HEK293T (cell line): ENCODE results near the gene PAFAH1B1.
"Not testable (repeated sequence)": the region's sequence is repeated elsewhere in the genome, so short reads cannot be mapped to it uniquely, and the experiment has no call there.

Experiments used
- CTCF ChIA-PET: fragments of 350-600 bp; formaldehyde crosslinking; extraction: SDS; loops from one replicate; lab custom pipeline; 2021; ENCODE audit warnings: antibody characterized with exemption, inconsistent platforms; lab: Yijun Ruan, JAX
- POLR2A ChIA-PET: fragments of 350-600 bp; formaldehyde crosslinking; extraction: SDS; loops from one replicate; lab custom pipeline; 2020; ENCODE audit warnings: antibody characterized with exemption, inconsistent platforms; lab: Yijun Ruan, JAX
- DNase-seq: peaks from one replicate; pipeline ENCODE4 v3.0.0; 2012; ENCODE audit warnings: mixed read lengths; ENCODE audit errors: extremely low spot score
- ARNT ChIP-seq: fragments of 450-650 bp; IDR thresholded peaks from 2 replicates; pipeline ENCODE4 v1.6.1; 2017; ENCODE audit warnings: mild to moderate bottlenecking
- BHLHE40 ChIP-seq: fragments of 450-650 bp; IDR thresholded peaks from 2 replicates; pipeline ENCODE4 v1.6.1; 2016; ENCODE audit warnings: mild to moderate bottlenecking, moderate library complexity, borderline replicate concordance
- CTBP1 ChIP-seq: fragments of 450-650 bp; IDR thresholded peaks from 2 replicates; pipeline ENCODE4 v1.6.1; 2016; ENCODE audit warnings: borderline replicate concordance
- ELF4 ChIP-seq: fragments of 450-650 bp; IDR thresholded peaks from 2 replicates; pipeline ENCODE4 v1.6.1; 2017; ENCODE audit warnings: antibody characterized with exemption
- FOXA1 ChIP-seq: fragments of 450-650 bp; IDR thresholded peaks from 2 replicates; pipeline ENCODE4 v1.6.1; 2016; ENCODE audit warnings: mild to moderate bottlenecking
- FOXK2 ChIP-seq: fragments of 450-650 bp; IDR thresholded peaks from 2 replicates; pipeline ENCODE4 v1.6.1; 2016; ENCODE audit warnings: mild to moderate bottlenecking
- FOXM1 ChIP-seq: fragments of 450-650 bp; IDR thresholded peaks from 2 replicates; pipeline ENCODE4 v1.6.1; 2017; ENCODE audit warnings: mild to moderate bottlenecking, borderline replicate concordance
- HDGF ChIP-seq: fragments of 450-650 bp; IDR thresholded peaks from 2 replicates; pipeline ENCODE4 v1.6.1; 2017; ENCODE audit warnings: antibody characterized with exemption, borderline replicate concordance
- L3MBTL2 ChIP-seq: fragments of 450-650 bp; conservative IDR thresholded peaks from 2 replicates; pipeline ENCODE4 v1.6.1; 2016; ENCODE audit warnings: mild to moderate bottlenecking
- LEF1 ChIP-seq: fragments of 450-650 bp; IDR thresholded peaks from 2 replicates; pipeline ENCODE4 v1.6.1; 2017; ENCODE audit warnings: mild to moderate bottlenecking, borderline replicate concordance
- NFRKB ChIP-seq: fragments of 450-650 bp; IDR thresholded peaks from 2 replicates; pipeline ENCODE4 v1.6.1; 2016; ENCODE audit warnings: mild to moderate bottlenecking, moderate library complexity
- SP1 ChIP-seq: fragments of 450-650 bp; IDR thresholded peaks from 2 replicates; pipeline ENCODE4 v1.6.1; 2017
- SUZ12 ChIP-seq: fragments of 450-650 bp; IDR thresholded peaks from 2 replicates; pipeline ENCODE4 v1.6.1; 2016; ENCODE audit warnings: mild to moderate bottlenecking
- TARDBP ChIP-seq: fragments of 450-650 bp; IDR thresholded peaks from 2 replicates; pipeline ENCODE4 v1.6.1; 2016
- ZNF384 ChIP-seq: fragments of 450-650 bp; IDR thresholded peaks from 2 replicates; pipeline ENCODE4 v1.6.1; 2016
- TF ChIP-seq, protein P1 (sequence below): fragments of 450-650 bp; IDR thresholded peaks from 2 replicates; pipeline ENCODE4 v1.6.1; 2016

Gene PAFAH1B1

DNA sequence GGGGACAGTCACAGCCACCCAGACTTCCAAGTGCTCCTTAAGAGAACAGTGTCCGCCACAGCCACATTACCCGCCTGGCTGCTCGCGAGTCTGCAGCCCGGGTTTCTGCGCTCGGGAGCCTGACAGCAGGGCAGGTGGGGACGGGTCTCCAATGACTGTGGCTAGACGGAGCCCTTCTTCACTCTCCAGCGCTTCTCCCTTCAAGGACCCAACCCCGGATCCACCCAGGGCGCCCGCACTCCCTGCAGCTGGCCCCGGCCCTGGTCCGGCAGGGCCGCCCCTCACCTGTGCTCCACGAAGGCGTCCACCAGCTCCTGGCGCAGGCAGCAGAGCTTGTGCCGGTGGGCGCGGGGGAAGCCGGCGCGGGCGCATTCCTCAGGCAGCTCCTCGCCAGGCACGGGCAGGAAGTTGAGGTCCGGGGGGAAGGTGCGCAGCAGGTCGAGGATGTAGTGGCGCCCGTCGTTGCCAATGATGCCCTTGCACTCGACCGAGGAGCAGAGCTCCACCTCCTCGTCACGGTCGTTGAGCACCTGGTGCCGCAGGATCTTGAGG is 104.2 kb downstream of the PAFAH1B1 start:
- CTCF ChIA-PET = no interaction called here
- no peak for DNase-seq
- POLR2A ChIA-PET = no interaction called here
- TF ChIP-seq BHLHE40 = no peak
- TF ChIP-seq FOXM1 = no peak
- TF ChIP-seq CTBP1 = no peak
- TF ChIP-seq NFRKB = no peak
- TF ChIP-seq ELF4 = no peak
- no peak for TF ChIP-seq LEF1
- no peak for TF ChIP-seq TARDBP
- TF ChIP-seq ZNF384 = no peak
- no peak for TF ChIP-seq SUZ12
- no peak for TF ChIP-seq L3MBTL2
- TF ChIP-seq, protein P1, sequence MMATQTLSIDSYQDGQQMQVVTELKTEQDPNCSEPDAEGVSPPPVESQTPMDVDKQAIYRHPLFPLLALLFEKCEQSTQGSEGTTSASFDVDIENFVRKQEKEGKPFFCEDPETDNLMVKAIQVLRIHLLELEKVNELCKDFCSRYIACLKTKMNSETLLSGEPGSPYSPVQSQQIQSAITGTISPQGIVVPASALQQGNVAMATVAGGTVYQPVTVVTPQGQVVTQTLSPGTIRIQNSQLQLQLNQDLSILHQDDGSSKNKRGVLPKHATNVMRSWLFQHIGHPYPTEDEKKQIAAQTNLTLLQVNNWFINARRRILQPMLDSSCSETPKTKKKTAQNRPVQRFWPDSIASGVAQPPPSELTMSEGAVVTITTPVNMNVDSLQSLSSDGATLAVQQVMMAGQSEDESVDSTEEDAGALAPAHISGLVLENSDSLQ = no peak

DNA sequence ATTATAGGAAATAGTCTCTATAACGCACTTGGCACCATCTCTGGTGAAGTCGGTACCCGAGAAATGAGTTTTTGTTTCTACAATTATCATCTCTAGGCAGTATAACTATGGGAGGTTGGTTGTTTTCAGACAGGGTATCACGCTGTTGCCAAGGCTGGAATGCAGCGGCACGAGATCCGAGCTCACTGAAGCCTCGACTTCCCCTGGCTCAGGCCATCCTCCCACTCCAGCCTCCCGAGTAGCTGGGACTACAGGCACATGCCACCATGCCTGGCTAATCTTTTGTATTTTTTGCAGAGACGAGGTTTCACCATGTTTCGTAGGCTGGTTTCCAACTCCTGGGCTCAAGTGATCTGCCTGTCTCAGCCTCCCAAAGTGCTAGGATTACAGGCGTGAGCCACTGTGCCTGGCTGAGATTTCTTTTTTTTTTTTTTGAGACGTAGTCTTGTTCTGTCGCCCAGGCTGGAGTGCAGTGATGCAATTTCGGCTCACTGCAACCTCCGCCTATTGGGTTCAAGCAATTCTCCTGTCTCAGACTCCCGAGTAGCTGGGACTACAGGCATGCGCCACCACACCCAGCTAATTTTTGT is 105.9 kb downstream of the PAFAH1B1 start:
- POLR2A ChIA-PET, DNase-seq, CTCF ChIA-PET: not testable (repeated sequence)

DNA sequence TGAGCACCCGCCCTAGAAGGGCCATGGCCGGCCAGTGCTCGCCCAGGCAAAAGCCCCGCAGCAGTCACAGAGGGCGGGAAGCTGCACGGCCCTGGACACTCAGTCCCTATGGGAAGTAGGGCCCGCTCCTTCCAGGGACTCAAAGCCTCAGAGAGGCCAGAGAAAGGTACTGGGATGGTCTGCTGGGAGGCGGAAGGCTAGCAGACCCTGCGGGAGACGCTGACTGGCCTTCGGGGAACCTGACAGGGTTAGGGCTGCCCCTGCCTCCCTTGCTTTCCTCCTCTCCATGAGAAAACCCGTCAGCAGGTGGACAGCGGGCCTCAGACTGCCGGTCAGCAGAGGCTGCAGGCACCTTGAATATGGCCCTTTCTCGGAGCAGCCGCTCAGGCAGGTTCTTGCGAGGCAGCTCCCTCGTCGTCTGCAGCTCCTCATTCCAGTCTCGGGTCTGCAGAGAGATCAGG is 106.6 kb downstream of the PAFAH1B1 start:
- no peak for DNase-seq
- POLR2A ChIA-PET = no interaction called here
- CTCF ChIA-PET = no interaction called here
- TF ChIP-seq FOXM1 (no peak), BHLHE40 (no peak), FOXK2 (no peak), ARNT (no peak), ELF4 (no peak), L3MBTL2 (no peak)
- TF ChIP-seq, protein P1 = no peak

DNA sequence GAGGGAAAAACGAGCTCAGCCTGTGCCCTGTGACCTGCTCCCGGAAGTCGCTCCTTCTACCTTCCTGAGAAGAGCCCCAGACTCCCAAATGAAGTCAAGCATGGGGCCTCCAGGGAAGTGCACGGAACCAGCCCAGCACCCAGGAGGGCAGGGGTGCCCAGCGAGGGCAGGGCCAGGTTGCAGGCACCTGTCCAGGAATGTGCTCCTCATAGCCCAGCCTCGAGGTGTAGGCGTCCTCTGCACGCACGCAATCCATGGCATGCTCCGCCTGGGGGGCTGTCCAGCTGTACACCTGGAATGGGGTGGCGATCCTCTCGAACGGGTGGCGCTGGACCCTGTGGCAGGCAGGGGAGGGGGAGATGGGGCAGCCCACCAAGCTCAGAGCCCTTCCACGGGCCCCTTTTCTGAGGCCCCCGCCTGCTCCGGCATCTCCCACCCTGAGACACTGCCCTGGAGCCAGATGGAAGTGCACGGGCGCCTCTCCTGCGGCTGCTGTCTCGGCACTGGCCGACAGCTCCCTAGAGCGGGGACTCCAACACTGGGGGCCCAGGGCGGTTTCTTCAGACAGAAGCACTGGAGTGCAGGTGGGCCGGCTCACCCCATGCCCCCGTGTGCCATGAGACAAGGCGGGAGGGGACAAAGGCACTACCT is 107.2 kb downstream of the PAFAH1B1 start:
- CTCF ChIA-PET = no interaction called here

DNA sequence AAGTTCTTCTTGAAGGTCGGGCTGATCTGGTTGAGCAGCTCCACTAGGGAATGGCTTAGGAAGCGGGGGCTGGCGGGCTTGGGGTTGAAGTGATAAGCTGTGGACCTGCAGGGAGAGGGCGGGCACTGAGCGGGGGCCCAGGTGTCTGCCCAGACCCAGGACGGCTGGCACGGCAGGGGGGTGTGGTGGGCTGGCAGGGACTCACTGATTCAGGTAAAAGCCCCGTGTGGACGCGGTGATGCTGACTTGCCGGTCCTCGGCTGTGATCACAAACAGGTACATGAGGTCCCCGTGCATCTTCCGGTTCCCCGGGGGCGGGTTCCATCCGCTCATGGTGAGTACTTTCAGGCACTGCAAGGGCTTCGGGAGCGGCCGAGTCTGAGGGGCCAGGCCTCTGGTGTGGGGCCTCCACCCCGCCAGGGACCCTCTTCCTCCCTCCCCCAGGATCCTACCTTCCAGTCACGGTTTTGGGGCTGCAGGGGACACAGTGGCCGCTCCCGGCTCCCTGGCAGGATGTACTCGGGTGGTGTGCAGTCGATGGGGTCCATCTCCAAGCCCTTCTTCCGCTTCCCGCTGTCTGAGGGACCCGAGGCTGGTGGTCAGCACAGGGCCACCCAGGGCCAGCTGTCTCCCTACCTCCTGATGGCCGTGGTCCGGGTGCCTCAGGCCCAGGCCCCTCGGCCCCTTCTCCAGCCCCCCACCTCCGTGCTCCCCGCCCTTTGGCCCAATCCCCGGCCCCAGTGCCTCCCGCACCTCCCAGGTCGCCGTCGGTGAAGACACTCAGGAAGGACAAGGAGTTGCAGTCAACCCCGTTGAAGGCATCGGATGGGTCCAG is 107.9 kb downstream of the PAFAH1B1 start:
- no peak for TF ChIP-seq ELF4
- TF ChIP-seq TARDBP = no peak
- no peak for TF ChIP-seq CTBP1
- TF ChIP-seq BHLHE40 = no peak
- TF ChIP-seq SP1 = no peak
- no peak for TF ChIP-seq L3MBTL2
- TF ChIP-seq ZNF384 = no peak
- TF ChIP-seq HDGF = no peak
- no peak for TF ChIP-seq FOXK2
- no peak for TF ChIP-seq SUZ12
- TF ChIP-seq, protein P1 = no peak
- no peak for TF ChIP-seq ARNT
- TF ChIP-seq NFRKB = no peak
- ChIA-PET POLR2A (no interaction called here), CTCF (no interaction called here)
- no peak for DNase-seq

More for the DNA sequence above, 107.2 kb downstream of the PAFAH1B1 start:
- DNase-seq = no peak
- TF ChIP-seq SP1 = no peak
- TF ChIP-seq FOXA1 = no peak
- TF ChIP-seq ZNF384 = no peak
- TF ChIP-seq L3MBTL2 = no peak
- TF ChIP-seq BHLHE40 = no peak
- TF ChIP-seq NFRKB = no peak
- TF ChIP-seq HDGF = no peak
- TF ChIP-seq FOXM1 = no peak
- TF ChIP-seq FOXK2 = no peak
- TF ChIP-seq CTBP1 = no peak
- POLR2A ChIA-PET = no interaction called here

DNA sequence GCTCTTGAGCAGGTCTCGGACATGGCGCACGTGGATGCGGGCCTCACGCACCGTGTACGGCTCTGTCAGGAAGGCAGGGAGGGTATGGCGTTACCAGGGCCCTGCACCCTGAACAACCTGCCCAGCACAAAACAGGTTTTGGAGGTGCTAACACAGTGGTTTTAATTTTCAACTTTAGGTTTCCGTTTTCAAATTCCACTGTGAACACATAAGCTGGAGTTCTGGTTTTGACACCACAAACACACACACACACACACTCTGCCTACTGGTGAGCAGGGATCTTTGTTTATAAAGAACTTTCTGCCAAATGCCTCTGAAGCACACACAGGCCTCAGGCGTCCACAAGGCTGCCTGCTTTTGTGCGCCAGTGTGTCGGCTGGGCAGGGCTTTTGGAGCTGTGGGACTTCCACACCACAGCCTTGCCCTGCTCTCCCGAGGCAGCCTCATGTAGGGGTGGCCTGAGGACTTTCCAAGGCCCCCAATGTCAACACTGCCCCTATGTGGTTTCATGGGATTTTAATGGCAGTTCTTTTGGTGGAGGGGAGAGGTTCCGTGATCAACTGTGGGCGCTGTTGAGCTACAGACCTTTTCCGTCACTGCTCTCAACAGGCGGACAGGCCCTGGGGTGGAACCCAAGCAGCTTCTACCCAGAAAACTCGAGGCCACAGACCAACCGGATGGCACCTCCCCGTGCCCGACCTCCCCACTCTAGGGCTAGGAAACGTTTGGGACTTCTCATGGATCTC is 108.7 kb downstream of the PAFAH1B1 start:
- no peak for DNase-seq
- ChIA-PET POLR2A (no interaction called here), CTCF (no interaction called here)
- no peak for TF ChIP-seq BHLHE40
- TF ChIP-seq SUZ12 = no peak
- no peak for TF ChIP-seq HDGF
- TF ChIP-seq NFRKB = no peak
- TF ChIP-seq CTBP1 = no peak
- no peak for TF ChIP-seq TARDBP
- no peak for TF ChIP-seq ARNT
- TF ChIP-seq ELF4 = no peak
- no peak for TF ChIP-seq SP1
- no peak for TF ChIP-seq ZNF384
